Stimulated activated CD8-positive, alpha-beta memory T cell treated with anti-CD3 and anti-CD28 coated beads, Interleukin-15, amount 100 ng/mL, for 1 hour (primary cell): Measurements from ENCODE around the gene RAI1.

Experiments used
- DNase-seq: peaks from one replicate; pipeline ENCODE4 v3.0.0-alpha.2; 2020; ENCODE audit warnings: low read depth

Gene RAI1

GRCh38 chr17:17700251-17700969 lies 19.2 kb downstream of the RAI1 start:
- no peak for DNase-seq

DNA sequence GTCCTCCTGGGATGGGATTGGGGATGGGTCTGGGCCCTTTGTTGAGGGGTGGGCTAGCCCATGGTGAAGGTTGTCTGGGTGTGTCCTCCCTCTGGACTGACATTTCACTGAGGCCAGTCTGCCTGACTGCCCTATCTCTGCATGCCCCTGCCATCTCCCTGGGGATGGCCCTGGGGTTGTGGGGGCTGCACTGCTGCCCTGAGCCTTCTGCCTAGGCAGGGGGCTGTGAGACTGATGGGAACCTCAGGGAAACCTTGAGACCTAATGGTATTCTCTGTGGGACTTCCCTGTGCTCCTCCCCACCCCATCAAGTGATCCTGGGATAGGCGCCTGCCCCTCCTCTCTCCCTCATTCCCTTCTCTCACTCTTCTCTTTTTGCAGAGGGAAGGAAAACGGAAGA lies 19.9 kb downstream of the RAI1 start:
- DNase-seq: no peak

DNA sequence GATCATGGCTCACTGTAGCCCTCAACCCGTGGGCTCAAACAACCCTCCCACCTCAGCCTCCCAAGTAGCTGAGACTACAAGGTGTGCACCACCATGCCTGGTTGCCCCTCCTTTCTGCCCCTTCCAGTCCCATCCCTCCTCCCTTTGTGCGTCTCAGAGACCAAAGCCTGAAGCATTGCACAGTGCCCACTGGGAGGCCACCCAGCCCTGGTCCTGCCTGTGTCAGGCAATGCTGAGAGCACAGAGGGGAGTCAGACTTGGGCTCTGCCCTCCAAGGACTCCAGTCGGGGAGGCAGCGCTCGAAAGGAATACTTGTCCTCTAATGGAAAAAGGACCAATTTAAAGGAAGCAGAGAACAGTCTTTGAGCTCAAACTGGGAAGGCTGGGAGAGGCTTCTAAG lies 20.4 kb downstream of the RAI1 start:
- no peak for DNase-seq

DNA sequence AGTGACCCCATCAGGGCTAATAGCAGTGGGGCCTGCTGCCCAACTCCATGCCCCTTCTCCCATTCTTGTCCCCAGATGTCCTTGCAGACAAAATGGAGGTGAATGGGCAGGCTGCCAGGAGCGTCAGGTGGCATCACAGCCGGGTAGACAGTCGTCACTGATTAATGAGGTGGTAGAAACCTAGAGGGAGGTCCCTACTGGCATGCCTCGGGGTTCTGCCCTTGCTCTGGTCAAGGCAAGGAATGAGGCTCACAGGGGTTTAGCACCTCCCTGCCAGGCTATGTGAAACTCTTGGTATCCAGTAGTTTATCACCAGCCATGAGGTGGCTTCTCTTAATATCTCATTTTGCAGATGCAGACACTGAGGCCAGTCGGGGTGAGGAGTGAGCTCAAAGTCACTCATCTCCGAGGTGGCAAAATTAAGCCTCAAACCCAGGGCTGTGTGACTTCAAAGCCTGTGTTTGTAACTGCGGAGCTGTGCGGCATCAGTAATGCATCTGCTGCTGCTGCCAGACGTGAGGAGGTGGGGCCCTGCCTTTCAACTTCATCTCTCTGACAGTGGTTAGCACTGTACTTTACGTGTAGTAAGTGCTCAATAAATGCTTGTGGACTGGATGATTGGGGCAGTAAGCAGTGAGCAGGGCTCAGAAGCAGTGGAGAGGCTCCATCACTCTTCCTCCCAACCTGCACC lies 21.3 kb downstream of the RAI1 start:
- no peak for DNase-seq

GRCh38 chr17:17703140-17703919 lies 22.1 kb downstream of the RAI1 start:
- DNase-seq: no peak

DNA sequence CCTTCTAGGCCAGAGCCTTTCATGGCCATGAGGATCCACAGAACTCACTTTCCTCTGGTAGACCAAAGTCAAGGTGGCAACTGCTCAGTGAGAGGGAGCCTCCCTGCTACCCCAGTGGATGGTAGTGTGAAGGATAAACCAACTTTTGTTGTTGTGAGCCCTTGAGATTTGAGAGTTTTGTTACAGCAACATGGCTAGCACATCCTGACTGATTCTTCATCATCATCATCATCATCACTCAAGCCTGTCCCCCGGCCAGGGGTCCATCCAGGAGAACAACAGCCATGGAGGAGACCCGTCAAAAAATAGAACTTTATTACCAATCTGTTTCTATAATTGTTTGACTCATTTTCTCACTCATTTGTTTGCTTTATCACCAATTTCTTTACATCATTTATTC lies 23.7 kb downstream of the RAI1 start:
- no peak for DNase-seq

- no peak for DNase-seq
Observed at GRCh38 chr17:17706140-17707060, 25.1 kb downstream of the RAI1 start.

DNA sequence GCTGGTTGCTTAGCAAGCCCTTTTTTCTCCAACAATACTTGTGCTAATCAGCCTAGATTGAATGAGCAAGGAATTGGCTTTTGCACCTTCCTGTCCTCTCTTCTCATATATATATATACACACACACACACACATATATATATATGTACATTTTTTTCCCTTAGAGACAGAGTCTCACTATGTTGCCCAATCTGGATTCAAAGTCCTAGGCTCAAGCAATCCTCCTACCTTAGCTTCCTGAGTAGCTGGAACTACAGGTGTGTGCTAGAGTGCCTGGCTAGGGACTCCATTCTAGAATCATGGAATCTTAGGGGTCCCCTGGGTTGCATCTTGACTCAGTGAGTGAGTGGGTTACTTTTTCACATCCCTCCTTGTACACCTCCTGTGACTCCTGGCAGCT lies 27.0 kb downstream of the RAI1 start:
- no peak for DNase-seq

GRCh38 chr17:17708816-17709215 lies 27.6 kb downstream of the RAI1 start:
- DNase-seq: no peak

- no peak for DNase-seq
Observed at GRCh38 chr17:17709815-17710321, 28.6 kb downstream of the RAI1 start.

DNA sequence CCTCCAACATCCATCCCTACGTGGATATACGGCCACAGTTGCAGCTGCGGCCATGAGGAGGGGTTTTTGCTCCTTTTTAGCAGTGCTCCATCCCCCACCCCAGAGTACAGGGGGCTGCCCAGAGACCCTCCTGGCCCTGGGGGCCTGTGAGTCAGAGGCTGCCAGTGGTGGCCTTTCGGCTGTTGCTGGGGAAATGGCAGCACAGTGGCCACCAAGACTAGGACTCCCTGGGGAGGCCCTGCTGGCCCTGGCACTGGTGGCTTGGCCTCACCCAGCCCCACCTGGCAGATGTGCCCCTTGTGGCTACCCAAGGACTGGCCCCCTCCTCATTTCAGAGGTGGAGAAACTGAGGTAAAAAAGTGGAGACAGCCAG lies 29.1 kb downstream of the RAI1 start:
- DNase-seq: no peak

GRCh38 chr17:17710728-17711541 lies 29.7 kb downstream of the RAI1 start:
- no peak for DNase-seq

GRCh38 chr17:17711641-17712162 lies 30.4 kb downstream of the RAI1 start:
- no peak for DNase-seq

DNA sequence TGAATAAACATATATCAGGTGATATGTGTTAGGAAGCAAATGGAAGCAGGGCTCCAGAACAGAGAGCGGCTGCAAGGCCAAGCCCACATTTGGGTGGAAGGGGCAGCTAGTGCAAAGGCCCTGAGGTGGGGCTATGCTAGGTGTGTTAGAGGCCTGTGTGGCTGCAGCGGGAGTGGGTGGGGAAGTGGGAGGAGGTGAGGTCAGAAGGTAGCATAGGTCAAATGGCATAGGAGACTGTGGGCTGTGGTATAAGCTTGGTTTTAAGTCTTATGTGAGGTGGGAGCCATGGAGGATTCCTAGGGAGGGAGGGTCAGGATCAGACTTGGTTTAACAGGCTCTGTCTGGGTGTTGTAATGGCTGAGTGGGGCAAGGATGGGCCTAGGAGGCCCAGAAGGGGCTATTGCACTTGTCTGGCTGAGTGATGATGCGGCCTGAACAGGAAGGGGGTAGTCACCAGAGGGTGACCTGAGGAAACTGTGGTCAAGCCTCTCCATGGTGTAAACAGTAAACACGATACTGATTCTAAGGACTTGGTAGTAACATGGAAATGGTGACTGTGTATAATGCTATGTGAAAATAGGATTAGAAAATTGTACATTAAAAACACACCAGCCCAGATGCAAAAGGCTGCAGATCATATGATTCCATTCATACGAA lies 31.1 kb downstream of the RAI1 start:
- no peak for DNase-seq

DNA sequence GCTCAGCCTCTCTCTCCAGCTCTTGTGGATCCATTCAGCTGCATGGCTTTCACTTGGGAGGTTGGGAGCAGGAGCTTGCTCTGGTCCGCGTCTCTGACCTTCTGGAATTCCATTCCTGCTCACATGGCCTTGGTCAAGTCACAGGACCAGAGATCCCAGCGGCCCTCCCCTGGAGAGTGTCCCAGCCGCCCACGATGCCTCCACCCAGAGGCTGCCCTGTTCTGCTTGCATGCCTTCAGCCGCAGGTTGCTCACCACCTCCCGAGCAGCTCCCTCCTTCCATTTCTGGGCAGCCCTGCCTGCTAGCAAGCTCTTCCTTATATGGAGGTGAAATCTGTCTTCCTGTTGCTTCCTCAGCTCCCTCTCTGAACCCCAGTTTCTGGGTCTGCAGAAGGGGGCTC lies 32.6 kb downstream of the RAI1 start:
- DNase-seq: no peak

GRCh38 chr17:17714261-17714866 lies 33.1 kb downstream of the RAI1 start:
- DNase-seq: no peak

DNA sequence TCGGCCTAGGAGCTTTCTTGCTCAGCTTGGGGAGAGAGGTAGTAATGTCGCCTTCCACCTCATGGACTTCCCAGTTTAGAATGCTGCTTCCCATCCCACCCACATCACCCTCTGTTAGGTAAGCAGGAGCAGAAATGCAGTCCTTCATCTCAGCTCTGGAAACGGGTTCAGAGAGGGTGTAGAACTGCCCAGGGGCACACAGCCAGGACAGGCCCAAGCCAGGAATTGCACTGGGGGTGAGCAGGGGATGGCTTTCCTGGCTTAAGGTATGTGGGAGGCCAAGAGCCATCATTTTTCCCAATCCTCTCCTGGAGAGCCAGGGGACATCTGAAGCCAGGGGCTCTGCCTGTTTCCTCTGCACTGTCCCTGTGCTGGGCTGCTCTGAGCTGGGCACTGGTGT lies 33.6 kb downstream of the RAI1 start:
- DNase-seq: no peak

GRCh38 chr17:17716837-17717523 lies 35.7 kb downstream of the RAI1 start:
- DNase-seq: no peak

DNA sequence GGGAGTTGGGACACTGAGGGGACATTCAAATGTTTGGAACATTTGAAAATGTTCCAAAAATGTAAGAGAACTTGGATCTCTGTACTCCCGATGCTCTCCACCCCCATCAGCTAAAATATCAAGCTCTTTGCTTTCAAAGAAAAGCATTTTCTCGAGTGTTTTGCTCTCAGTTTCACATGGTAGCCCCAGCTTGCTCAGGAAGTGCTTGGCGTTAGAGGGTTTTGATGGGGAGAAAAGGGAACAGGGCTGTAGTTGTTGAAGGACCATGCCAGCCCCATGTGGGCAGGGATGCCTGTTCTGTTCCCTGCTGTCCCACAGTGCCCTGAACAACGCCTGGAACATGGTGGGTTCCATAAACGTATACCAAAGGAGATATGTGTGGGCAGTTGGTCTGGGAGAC lies 37.0 kb downstream of the RAI1 start:
- DNase-seq: no peak
